ENCODE results near the gene ATP10A.

The ATP10A gene

DNA sequence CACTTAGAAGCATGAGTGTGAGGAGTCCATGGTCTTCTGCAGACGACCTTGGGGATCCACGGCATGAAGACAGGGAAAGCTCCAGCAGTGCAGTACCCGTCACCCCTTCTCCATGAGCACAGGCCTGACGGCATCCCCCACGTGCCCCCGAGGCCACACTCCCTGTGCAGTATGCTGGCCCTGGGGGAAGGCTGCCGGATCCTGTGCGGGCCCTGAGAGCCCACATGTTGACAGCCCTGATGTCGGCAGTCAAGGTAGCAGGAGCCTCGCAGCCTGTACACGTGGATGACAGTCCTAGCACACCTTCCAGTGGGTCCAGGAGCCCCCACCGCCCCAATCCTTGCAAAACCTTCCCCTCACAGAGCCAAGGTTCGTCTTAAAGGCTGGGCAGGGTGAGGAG lies 195.3 kb downstream of the ATP10A start:
- H3K27me3 ChIP-seq (ENCODE audit: control insufficient read depth in 1 of 2, insufficient read depth in 2 of 2, low read length in 2 of 2), result no peaks in the 10 kb centered on the region
- H3K4me1 ChIP-seq (ENCODE audit: control insufficient read depth in 1 of 2, insufficient read depth in 2 of 2, low read length in 2 of 2), result peaks cover 0 to 3% of the 10 kb centered on the region in 2 donors
- H3K36me3 ChIP-seq (ENCODE audit: control insufficient read depth in 1 of 2, insufficient read depth in 2 of 2, low read length in 2 of 2), result no peaks in the 10 kb centered on the region
- H3K9ac ChIP-seq (ENCODE audit: low read depth in 1 of 2, low read length in 2 of 2), result no peak overlapping the region
- peaks cover 9 to 12% of the 10 kb centered on the region in 2 donors for H3K9me3 ChIP-seq (ENCODE audit: control insufficient read depth in 1 of 2, low read length in 2 of 2)
- no peak overlapping the region for H3K4me3 ChIP-seq (ENCODE audit: low read depth in 1 of 2, low read length in 2 of 2)
- no peak overlapping the region for H3K27ac ChIP-seq (ENCODE audit: low read depth, low read length)

DNA sequence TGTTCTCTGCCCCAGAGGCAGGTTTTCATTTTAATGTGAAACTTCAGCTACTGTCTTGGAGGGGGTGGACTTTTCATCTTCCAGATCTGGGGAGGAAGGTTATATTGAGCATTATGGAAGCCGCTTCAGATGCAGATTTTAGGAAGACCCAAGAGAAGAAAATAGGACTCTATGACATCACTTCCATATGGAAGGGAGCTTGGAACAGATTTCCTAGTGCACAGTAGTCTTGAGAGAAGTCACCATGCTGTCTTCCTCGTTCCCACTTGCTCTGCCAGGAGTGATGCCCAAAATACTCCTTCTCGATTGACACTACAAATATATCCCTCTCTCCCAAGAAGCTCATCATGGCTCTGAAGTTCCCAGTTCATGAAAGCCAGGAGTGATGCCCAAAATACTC lies 197.2 kb downstream of the ATP10A start:
- Histone ChIP-seq H3K27ac (ENCODE audit: low read depth, low read length) (no peak overlapping the region), H3K36me3 (ENCODE audit: control insufficient read depth in 1 of 2, insufficient read depth in 2 of 2, low read length in 2 of 2) (no peaks in the 10 kb centered on the region), H3K9me3 (ENCODE audit: control insufficient read depth in 1 of 2, low read length in 2 of 2) (peaks cover 3 to 12% of the 10 kb centered on the region in 2 donors), H3K27me3 (ENCODE audit: control insufficient read depth in 1 of 2, insufficient read depth in 2 of 2, low read length in 2 of 2) (no peaks in the 10 kb centered on the region), H3K4me3 (ENCODE audit: low read depth in 1 of 2, low read length in 2 of 2) (no peak overlapping the region), H3K9ac (ENCODE audit: low read depth in 1 of 2, low read length in 2 of 2) (no peak overlapping the region), H3K4me1 (ENCODE audit: control insufficient read depth in 1 of 2, insufficient read depth in 2 of 2, low read length in 2 of 2) (peaks cover 0 to 3% of the 10 kb centered on the region in 2 donors)

- Histone ChIP-seq H3K9me3 (ENCODE audit: control insufficient read depth in 1 of 2, low read length in 2 of 2) (peaks cover 3 to 15% of the 10 kb centered on the region in 2 donors), H3K36me3 (ENCODE audit: control insufficient read depth in 1 of 2, insufficient read depth in 2 of 2, low read length in 2 of 2) (no peaks in the 10 kb centered on the region), H3K27ac (ENCODE audit: low read depth, low read length) (no peak overlapping the region), H3K27me3 (ENCODE audit: control insufficient read depth in 1 of 2, insufficient read depth in 2 of 2, low read length in 2 of 2) (no peaks in the 10 kb centered on the region), H3K4me1 (ENCODE audit: control insufficient read depth in 1 of 2, insufficient read depth in 2 of 2, low read length in 2 of 2) (no peaks in the 10 kb centered on the region), H3K9ac (ENCODE audit: low read depth in 1 of 2, low read length in 2 of 2) (no peak overlapping the region), H3K4me3 (ENCODE audit: low read depth in 1 of 2, low read length in 2 of 2) (no peak overlapping the region)
These were observed 198.4 kb downstream of the ATP10A start for GRCh38 chr15:25664761-25665160.

DNA sequence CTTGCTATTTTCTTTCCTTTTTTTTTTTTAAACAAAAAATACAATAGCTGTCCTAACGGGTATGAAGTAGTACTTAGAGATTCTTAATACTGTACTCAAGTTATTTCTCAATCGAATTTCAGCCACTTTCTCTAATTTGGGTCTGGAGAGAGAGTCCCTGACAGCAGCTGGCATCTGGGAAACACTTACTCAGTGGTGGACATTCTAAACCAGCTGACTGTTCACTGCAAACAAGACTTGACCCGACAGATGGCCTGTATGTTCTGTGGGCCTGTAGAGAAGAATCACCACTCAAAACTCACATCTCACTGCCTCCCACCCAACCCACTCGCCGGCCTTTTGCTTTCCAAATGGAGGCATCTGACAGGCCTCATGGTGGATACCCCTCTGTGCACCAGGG lies 199.6 kb downstream of the ATP10A start:
- H3K27me3 ChIP-seq (ENCODE audit: control insufficient read depth in 1 of 2, insufficient read depth in 2 of 2, low read length in 2 of 2), result no peaks in the 10 kb centered on the region
- no peaks in the 10 kb centered on the region for H3K4me1 ChIP-seq (ENCODE audit: control insufficient read depth in 1 of 2, insufficient read depth in 2 of 2, low read length in 2 of 2)
- H3K4me3 ChIP-seq (ENCODE audit: low read depth in 1 of 2, low read length in 2 of 2), result no peak overlapping the region
- no peaks in the 10 kb centered on the region for H3K36me3 ChIP-seq (ENCODE audit: control insufficient read depth in 1 of 2, insufficient read depth in 2 of 2, low read length in 2 of 2)
- no peak overlapping the region for H3K27ac ChIP-seq (ENCODE audit: low read depth, low read length)
- H3K9me3 ChIP-seq (ENCODE audit: control insufficient read depth in 1 of 2, low read length in 2 of 2), result peaks cover 3 to 15% of the 10 kb centered on the region in 2 donors
- no peak overlapping the region for H3K9ac ChIP-seq (ENCODE audit: low read depth in 1 of 2, low read length in 2 of 2)

DNA sequence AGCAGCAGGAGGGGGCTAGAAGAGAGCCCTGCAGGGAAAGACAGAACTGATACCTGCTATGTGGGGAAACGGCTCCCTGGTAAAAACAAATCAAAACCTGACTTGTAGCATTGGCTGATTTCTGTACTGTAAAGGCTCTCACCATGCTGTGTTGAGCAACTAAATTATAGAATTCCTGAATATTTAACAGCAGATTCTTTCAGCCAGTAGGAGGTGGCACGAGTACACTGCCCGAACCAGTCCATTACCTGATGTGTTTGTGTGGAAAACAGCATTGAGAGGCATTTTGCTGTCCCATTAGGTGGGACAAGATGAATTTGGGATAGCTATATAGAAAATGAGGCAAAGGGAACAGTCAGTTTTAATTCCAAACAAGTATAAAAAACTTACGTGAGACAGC lies 201.2 kb downstream of the ATP10A start:
- no peaks in the 10 kb centered on the region for H3K27me3 ChIP-seq (ENCODE audit: control insufficient read depth in 1 of 2, insufficient read depth in 2 of 2, low read length in 2 of 2)
- peaks cover 2 to 14% of the 10 kb centered on the region in 2 donors for H3K9me3 ChIP-seq (ENCODE audit: control insufficient read depth in 1 of 2, low read length in 2 of 2)
- no peak overlapping the region for H3K4me3 ChIP-seq (ENCODE audit: low read depth in 1 of 2, low read length in 2 of 2)
- no peaks in the 10 kb centered on the region for H3K4me1 ChIP-seq (ENCODE audit: control insufficient read depth in 1 of 2, insufficient read depth in 2 of 2, low read length in 2 of 2)
- no peak overlapping the region for H3K9ac ChIP-seq (ENCODE audit: low read depth in 1 of 2, low read length in 2 of 2)
- H3K36me3 ChIP-seq (ENCODE audit: control insufficient read depth in 1 of 2, insufficient read depth in 2 of 2, low read length in 2 of 2), result no peaks in the 10 kb centered on the region
- H3K27ac ChIP-seq (ENCODE audit: low read depth, low read length), result no peak overlapping the region

DNA sequence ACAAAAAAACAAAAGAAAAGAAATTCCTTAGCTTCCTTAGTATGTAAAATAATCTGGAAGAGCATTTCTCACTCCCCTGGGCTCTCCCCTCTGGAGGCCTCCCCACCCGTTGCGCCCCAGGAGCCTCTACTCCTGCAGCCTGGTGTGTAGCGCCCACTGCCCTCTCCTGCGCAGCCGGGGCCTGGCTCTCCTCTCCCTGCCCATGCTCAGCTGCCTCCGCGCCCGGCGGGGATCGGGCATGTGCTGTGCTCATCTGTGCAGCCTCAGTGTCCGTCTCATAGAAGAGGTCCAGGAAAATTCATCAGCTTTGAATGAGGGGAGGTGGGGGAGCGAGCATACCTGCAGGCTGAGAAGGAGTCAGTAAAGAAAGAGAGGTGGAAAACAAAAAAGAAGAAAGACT lies 203.9 kb downstream of the ATP10A start:
- Histone ChIP-seq H3K9ac (ENCODE audit: low read depth in 1 of 2, low read length in 2 of 2) (no peak overlapping the region), H3K27me3 (ENCODE audit: control insufficient read depth in 1 of 2, insufficient read depth in 2 of 2, low read length in 2 of 2) (no peaks in the 10 kb centered on the region), H3K27ac (ENCODE audit: low read depth, low read length) (no peak overlapping the region), H3K4me1 (ENCODE audit: control insufficient read depth in 1 of 2, insufficient read depth in 2 of 2, low read length in 2 of 2) (no peaks in the 10 kb centered on the region), H3K9me3 (ENCODE audit: control insufficient read depth in 1 of 2, low read length in 2 of 2) (peaks cover 0 to 6% of the 10 kb centered on the region in 2 donors), H3K4me3 (ENCODE audit: low read depth in 1 of 2, low read length in 2 of 2) (no peak overlapping the region), H3K36me3 (ENCODE audit: control insufficient read depth in 1 of 2, insufficient read depth in 2 of 2, low read length in 2 of 2) (no peaks in the 10 kb centered on the region)

- Histone ChIP-seq H3K9me3 (ENCODE audit: control insufficient read depth in 1 of 2, low read length in 2 of 2) (peaks cover 0 to 6% of the 10 kb centered on the region in 2 donors), H3K27ac (ENCODE audit: low read depth, low read length) (no peak overlapping the region), H3K9ac (ENCODE audit: low read depth in 1 of 2, low read length in 2 of 2) (no peak overlapping the region), H3K36me3 (ENCODE audit: control insufficient read depth in 1 of 2, insufficient read depth in 2 of 2, low read length in 2 of 2) (no peaks in the 10 kb centered on the region), H3K4me3 (ENCODE audit: low read depth in 1 of 2, low read length in 2 of 2) (no peak overlapping the region), H3K27me3 (ENCODE audit: control insufficient read depth in 1 of 2, insufficient read depth in 2 of 2, low read length in 2 of 2) (no peaks in the 10 kb centered on the region), H3K4me1 (ENCODE audit: control insufficient read depth in 1 of 2, insufficient read depth in 2 of 2, low read length in 2 of 2) (no peaks in the 10 kb centered on the region)
These were observed 204.6 kb downstream of the ATP10A start for GRCh38 chr15:25658560-25658959.

DNA sequence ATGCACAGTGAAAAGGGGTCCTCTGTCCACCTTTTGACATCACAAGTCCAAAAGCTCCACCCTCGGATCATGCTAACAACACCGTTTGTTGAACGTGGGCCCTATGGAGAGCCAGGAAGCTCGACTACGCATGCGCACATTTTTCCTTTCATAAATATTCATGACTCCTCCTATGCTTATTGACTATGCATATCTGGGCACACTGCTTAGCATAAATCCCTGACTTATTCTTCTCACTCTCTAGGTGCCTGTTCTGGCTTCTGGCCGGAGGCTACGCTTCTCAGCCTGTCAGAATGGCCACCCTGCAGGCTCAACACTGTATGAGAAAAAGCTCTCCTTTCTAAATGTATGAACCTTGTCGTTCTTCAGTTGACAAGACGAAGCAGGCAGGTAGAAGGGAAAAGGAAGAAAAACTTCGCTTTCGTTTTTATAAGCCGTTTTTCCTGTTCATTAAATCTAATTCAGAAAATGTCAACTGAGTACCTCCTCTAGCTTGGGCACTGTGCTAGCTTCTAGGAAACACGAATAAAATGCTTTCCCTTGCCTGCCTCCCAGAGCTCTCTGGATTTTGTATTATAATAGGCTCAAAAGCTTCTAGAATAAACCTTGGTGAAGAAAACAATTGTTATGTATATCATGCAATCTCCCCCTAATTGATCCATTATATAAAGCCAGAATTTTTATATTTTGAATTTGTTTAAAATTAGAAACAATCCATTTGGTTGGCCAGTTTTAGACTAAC lies 207.7 kb downstream of the ATP10A start:
- H3K4me1 ChIP-seq (ENCODE audit: control insufficient read depth in 1 of 2, insufficient read depth in 2 of 2, low read length in 2 of 2), result no peaks in the 10 kb centered on the region
- no peak overlapping the region for H3K27ac ChIP-seq (ENCODE audit: low read depth, low read length)
- peaks cover 4 to 6% of the 10 kb centered on the region in 2 donors for H3K9me3 ChIP-seq (ENCODE audit: control insufficient read depth in 1 of 2, low read length in 2 of 2)
- H3K9ac ChIP-seq (ENCODE audit: low read depth in 1 of 2, low read length in 2 of 2), result no peak overlapping the region
- H3K36me3 ChIP-seq (ENCODE audit: control insufficient read depth in 1 of 2, insufficient read depth in 2 of 2, low read length in 2 of 2), result no peaks in the 10 kb centered on the region
- no peak overlapping the region for H3K4me3 ChIP-seq (ENCODE audit: low read depth in 1 of 2, low read length in 2 of 2)
- H3K27me3 ChIP-seq (ENCODE audit: control insufficient read depth in 1 of 2, insufficient read depth in 2 of 2, low read length in 2 of 2), result no peaks in the 10 kb centered on the region

DNA sequence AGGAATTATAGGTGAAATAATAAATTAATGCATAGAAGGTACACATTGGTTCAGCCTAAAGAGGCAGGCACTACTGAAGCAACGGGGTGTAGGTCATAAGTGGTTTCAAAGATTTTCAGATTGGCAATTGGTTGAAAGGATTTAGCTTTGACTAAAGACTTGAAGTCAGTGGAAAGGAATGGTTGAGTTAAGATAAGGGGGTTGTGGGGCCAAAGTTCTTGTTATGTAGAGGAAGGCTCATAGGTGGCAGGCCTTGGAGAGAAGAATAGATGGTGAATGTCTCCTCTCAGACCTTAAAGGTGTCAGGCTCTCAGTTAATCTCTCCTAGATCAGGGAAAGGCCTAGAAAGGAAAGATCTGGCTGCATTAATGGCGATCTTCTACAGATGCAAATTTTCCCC lies 209.8 kb downstream of the ATP10A start:
- H3K27ac ChIP-seq (ENCODE audit: low read depth, low read length), result no peak overlapping the region
- H3K4me3 ChIP-seq (ENCODE audit: low read depth in 1 of 2, low read length in 2 of 2), result no peak overlapping the region
- no peak overlapping the region for H3K9ac ChIP-seq (ENCODE audit: low read depth in 1 of 2, low read length in 2 of 2)
- peaks cover 3 to 4% of the 10 kb centered on the region in 2 donors for H3K9me3 ChIP-seq (ENCODE audit: control insufficient read depth in 1 of 2, low read length in 2 of 2)
- no peaks in the 10 kb centered on the region for H3K27me3 ChIP-seq (ENCODE audit: control insufficient read depth in 1 of 2, insufficient read depth in 2 of 2, low read length in 2 of 2)
- no peaks in the 10 kb centered on the region for H3K4me1 ChIP-seq (ENCODE audit: control insufficient read depth in 1 of 2, insufficient read depth in 2 of 2, low read length in 2 of 2)
- no peaks in the 10 kb centered on the region for H3K36me3 ChIP-seq (ENCODE audit: control insufficient read depth in 1 of 2, insufficient read depth in 2 of 2, low read length in 2 of 2)

- Histone ChIP-seq H3K4me1 (ENCODE audit: control insufficient read depth in 1 of 2, insufficient read depth in 2 of 2, low read length in 2 of 2) (no peaks in the 10 kb centered on the region), H3K9ac (ENCODE audit: low read depth in 1 of 2, low read length in 2 of 2) (no peak overlapping the region), H3K27ac (ENCODE audit: low read depth, low read length) (no peak overlapping the region), H3K36me3 (ENCODE audit: control insufficient read depth in 1 of 2, insufficient read depth in 2 of 2, low read length in 2 of 2) (no peaks in the 10 kb centered on the region), H3K27me3 (ENCODE audit: control insufficient read depth in 1 of 2, insufficient read depth in 2 of 2, low read length in 2 of 2) (no peaks in the 10 kb centered on the region), H3K4me3 (ENCODE audit: low read depth in 1 of 2, low read length in 2 of 2) (no peak overlapping the region), H3K9me3 (ENCODE audit: control insufficient read depth in 1 of 2, low read length in 2 of 2) (peaks cover 2 to 4% of the 10 kb centered on the region in 2 donors)
These were observed 210.4 kb downstream of the ATP10A start for GRCh38 chr15:25652704-25653103.

All from duodenal mucosa (tissue), 2 donors.